H1 (cell line): ENCODE data around the gene LRRC3B. TPM values are rescaled to one million over a fixed set of nuclear protein-coding genes. Genes with fewer than 3 reads are reported as not detected.
A peak's percentile ranks its signal among the peaks of the same experiment; 100 is the strongest.

ENCODE experiments used
- CTCF ChIA-PET: fragments of 300-600 bp; sonication (Branson Sonifier 250); formaldehyde crosslinking; loops from one replicate; lab custom pipeline; 2021; ENCODE audit not compliant: partially characterized antibody; lab: Charles Lee
- POLR2A ChIA-PET: fragments of 300-600 bp; sonication (Branson Sonifier 250); formaldehyde crosslinking; loops from one replicate; lab custom pipeline; 2021; ENCODE audit warnings: inconsistent platforms; ENCODE audit not compliant: partially characterized antibody; lab: Charles Lee
- DNase-seq, 2 experiments: peaks; one replicate each; pipeline versions ENCODE4 v3.0.0 to v3.0.0-alpha.2; 2010 to 2022; ENCODE audit warnings: low spot score in 2 of 2, low read depth in 1 of 2, mixed read lengths in 1 of 2
- FAIRE-seq: peaks from 2 replicates; lab custom pipeline; 2011; peaks lifted over from hg19 to GRCh38; lab: Jason Lieb, UNC
- H2AFZ ChIP-seq: 2 replicates; pipeline ENCODE4 v1.8.1; 2012; ENCODE audit warnings: low read length, inconsistent platforms
- H2AK5ac ChIP-seq: 2 replicates; pipeline ENCODE4 v1.6.1; 2013; ENCODE audit warnings: low read depth, low read length
- H2BK120ac ChIP-seq: replicated peaks from 2 replicates; pipeline ENCODE3; 2013; ENCODE audit warnings: low read depth, low read length, inconsistent platforms
- H2BK12ac ChIP-seq: 2 replicates; pipeline ENCODE4 v1.6.1; 2013; ENCODE audit warnings: low read depth, low read length
- H2BK15ac ChIP-seq: 2 replicates; pipeline ENCODE4 v1.6.1; 2013; ENCODE audit warnings: low read length
- H2BK20ac ChIP-seq: 2 replicates; pipeline ENCODE4 v1.6.1; 2013; ENCODE audit warnings: low read length
- H2BK5ac ChIP-seq: 2 replicates; pipeline ENCODE4 v1.6.1; 2013; ENCODE audit warnings: low read depth, low read length
- H3K14ac ChIP-seq: 2 replicates; pipeline ENCODE4 v1.6.1; 2013; ENCODE audit warnings: inconsistent platforms; ENCODE audit not compliant: insufficient read length
- H3K18ac ChIP-seq: 2 replicates; pipeline ENCODE4 v1.6.1; 2013; ENCODE audit warnings: low read length; ENCODE audit errors: extremely low read depth
- H3K23ac ChIP-seq: 2 replicates; pipeline ENCODE4 v1.6.1; 2013; ENCODE audit warnings: inconsistent platforms; ENCODE audit not compliant: insufficient read length
- H3K23me2 ChIP-seq: 2 replicates; pipeline ENCODE4 v1.6.1; 2013; ENCODE audit warnings: low read depth, low read length
- H3K27ac ChIP-seq: 2 replicates; pipeline ENCODE4 v1.6.1; 2011; ENCODE audit warnings: low read depth, low read length, inconsistent platforms
- H3K27me3 ChIP-seq, 4 experiments: replicated peaks in 1 of 4; 1 replicate in 1 of 4; 2 replicates in 3 of 4; pipeline versions ENCODE4 v1.6.1 to v1.8.1; 2011 to 2013; ENCODE audit warnings: low read length in 3 of 4, mild to moderate bottlenecking in 3 of 4, inconsistent platforms in 2 of 4, mixed read lengths in 2 of 4, moderate library complexity in 1 of 4; ENCODE audit not compliant: control insufficient read depth in 3 of 4, insufficient read depth in 3 of 4; ENCODE audit errors: extremely low read depth in 1 of 4
- H3K36me3 ChIP-seq, 4 experiments: 2 replicates each; pipeline versions ENCODE4 v1.6.1 to v1.8.1; 2011 to 2013; ENCODE audit warnings: mild to moderate bottlenecking in 4 of 4, low read length in 3 of 4, moderate library complexity in 2 of 4, control low read depth in 1 of 4, inconsistent platforms in 1 of 4; ENCODE audit not compliant: insufficient read depth in 4 of 4, control insufficient read depth in 2 of 4
- H3K4ac ChIP-seq: replicated peaks from 2 replicates; pipeline ENCODE3; 2013; ENCODE audit warnings: low read length, low read depth, mixed read lengths, inconsistent platforms; ENCODE audit not compliant: insufficient read length
- H3K4me1 ChIP-seq, 4 experiments: replicated peaks in 1 of 4; 1 replicate in 1 of 4; 2 replicates in 3 of 4; pipeline versions ENCODE4 v1.6.1 to v1.8.1; 2011 to 2013; ENCODE audit warnings: low read length in 3 of 4, inconsistent platforms in 2 of 4, mixed read lengths in 1 of 4; ENCODE audit not compliant: insufficient read depth in 4 of 4, control insufficient read depth in 3 of 4
- H3K4me2 ChIP-seq, 2 experiments: 2 replicates each; pipeline versions ENCODE4 v1.6.1 to v1.8.1; 2011 to 2013; ENCODE audit warnings: low read depth in 2 of 2, low read length in 2 of 2, control low read depth in 1 of 2, inconsistent platforms in 1 of 2, mild to moderate bottlenecking in 1 of 2; ENCODE audit not compliant: insufficient read depth in 1 of 2
- H3K4me3 ChIP-seq, 4 experiments: fragments of 200-600, 300-600 bp in 1 of 4; sonication (generic), shearing (Covaris generic), sonication (Bioruptor Twin) in 1 of 4; 2 replicates each; pipeline versions ENCODE4 v1.5.1 to v1.8.1; 2011 to 2016; ENCODE audit warnings: low read length in 4 of 4, low read depth in 3 of 4, control low read depth in 2 of 4, inconsistent platforms in 2 of 4, mild to moderate bottlenecking in 2 of 4, mixed read lengths in 1 of 4, moderate library complexity in 1 of 4; ENCODE audit not compliant: insufficient read depth in 2 of 4; ENCODE audit errors: extremely low read depth in 1 of 4
- H3K56ac ChIP-seq: replicated peaks from 2 replicates; pipeline ENCODE3; 2013; ENCODE audit warnings: low read depth, mild to moderate bottlenecking, mixed read lengths, low read length, inconsistent platforms; ENCODE audit not compliant: insufficient read length
- H3K79me1 ChIP-seq: 2 replicates; pipeline ENCODE4 v1.6.1; 2013; ENCODE audit warnings: low read depth, low read length, control low read depth
- H3K79me2 ChIP-seq, 2 experiments: 2 replicates each; pipeline versions ENCODE4 v1.6.1 to v1.8.1; 2012 to 2013; ENCODE audit warnings: low read length in 2 of 2, mild to moderate bottlenecking in 2 of 2, inconsistent platforms in 1 of 2; ENCODE audit not compliant: insufficient read depth in 2 of 2, control insufficient read depth in 1 of 2
- H3K9ac ChIP-seq, 4 experiments: replicated peaks in 1 of 4; 1 replicate in 1 of 4; 2 replicates in 3 of 4; pipeline versions ENCODE4 v1.6.1 to v1.8.1; 2011 to 2013; ENCODE audit warnings: low read depth in 3 of 4, low read length in 3 of 4, control low read depth in 2 of 4, mild to moderate bottlenecking in 2 of 4, moderate library complexity in 2 of 4, inconsistent platforms in 1 of 4; ENCODE audit errors: extremely low read depth in 1 of 4
- H3K9me3 ChIP-seq, 2 experiments: 2 replicates each; pipeline versions ENCODE4 v1.6.1 to v1.8.1; 2012 to 2013; ENCODE audit warnings: mild to moderate bottlenecking in 2 of 2, moderate library complexity in 2 of 2, control low read depth in 1 of 2, inconsistent platforms in 1 of 2, low read depth in 1 of 2, low read length in 1 of 2, mixed read lengths in 1 of 2; ENCODE audit not compliant: insufficient read depth in 2 of 2
- H4K20me1 ChIP-seq, 2 experiments: replicated peaks in 1 of 2; 2 replicates each; pipeline versions ENCODE3 to v1.8.1; 2011 to 2013; ENCODE audit warnings: inconsistent platforms in 2 of 2, low read length in 2 of 2, mild to moderate bottlenecking in 1 of 2; ENCODE audit not compliant: insufficient read depth in 2 of 2, control insufficient read depth in 1 of 2
- H4K5ac ChIP-seq: 2 replicates; pipeline ENCODE4 v1.6.1; 2013; ENCODE audit warnings: low read length, low read depth, mixed read lengths, inconsistent platforms; ENCODE audit not compliant: insufficient read length
- H4K8ac ChIP-seq: 2 replicates; pipeline ENCODE4 v1.8.0; 2013; ENCODE audit warnings: mild to moderate bottlenecking, moderate library complexity, low read length, inconsistent platforms; ENCODE audit not compliant: insufficient read depth; ENCODE audit errors: extremely low read depth
- H4K91ac ChIP-seq: replicated peaks from 2 replicates; pipeline ENCODE3; 2013; ENCODE audit warnings: low read length, mixed read lengths, inconsistent platforms; ENCODE audit not compliant: insufficient read length
- ASH2L ChIP-seq: fragments of 200-600, 300-600 bp; sonication (generic); IDR thresholded peaks from one replicate; pipeline ENCODE4 v1.7.1; 2017; ENCODE audit warnings: low read length
- BCL11A ChIP-seq, 2 experiments: IDR thresholded peaks; one replicate each; pipeline ENCODE4 v1.6.1; 2011; ENCODE audit warnings: low read depth in 2 of 2, low read length in 2 of 2, mild to moderate bottlenecking in 2 of 2
- CBX8 ChIP-seq: fragments of 300-800, 300-1000 bp; sonication (generic); IDR thresholded peaks from 2 replicates; pipeline ENCODE4 v1.7.1; 2016; ENCODE audit warnings: low read depth, low read length, borderline replicate concordance
- CHD2 ChIP-seq: IDR thresholded peaks from 2 replicates; pipeline ENCODE4 v1.6.1; 2012; ENCODE audit warnings: low read length, improper control_type of control experiment
- CTBP2 ChIP-seq: IDR thresholded peaks from 2 replicates; pipeline ENCODE4 v1.7.0; 2011; ENCODE audit warnings: borderline replicate concordance, mild to moderate bottlenecking, moderate library complexity, mixed read lengths, low read length; ENCODE audit not compliant: insufficient read depth, insufficient read length
- EGR1 ChIP-seq: IDR thresholded peaks from 2 replicates; pipeline ENCODE4 v1.6.1; 2011; ENCODE audit warnings: low read depth, low read length, borderline replicate concordance
- GABPA ChIP-seq: IDR thresholded peaks from 2 replicates; pipeline ENCODE4 v1.6.1; 2011; ENCODE audit warnings: mild to moderate bottlenecking, low read length, moderate library complexity, borderline replicate concordance; ENCODE audit not compliant: insufficient read depth
- GTF2F1 ChIP-seq: IDR thresholded peaks from 2 replicates; pipeline ENCODE4 v1.6.1; 2012; ENCODE audit warnings: low read depth, low read length, improper control_type of control experiment, borderline replicate concordance
- NRF1 ChIP-seq: IDR thresholded peaks from 2 replicates; pipeline ENCODE4 v1.6.1; 2011; ENCODE audit warnings: mild to moderate bottlenecking, low read depth, low read length, improper control_type of control experiment
- SIRT6 ChIP-seq: IDR thresholded peaks from one replicate; pipeline ENCODE4 v1.7.1; 2012; ENCODE audit warnings: low read length, inconsistent platforms
- SP2 ChIP-seq: IDR thresholded peaks from 2 replicates; pipeline ENCODE4 v1.6.1; 2012; ENCODE audit warnings: mild to moderate bottlenecking, low read length, inconsistent platforms
- SUZ12 ChIP-seq: fragments of 200-600 bp; sonication (generic); IDR thresholded peaks from 2 replicates; pipeline ENCODE4 v1.6.1; 2012; ENCODE audit warnings: mild to moderate bottlenecking, inconsistent platforms, low read length, moderate library complexity, mixed read lengths
- YY1 ChIP-seq: IDR thresholded peaks from 2 replicates; pipeline ENCODE4 v1.6.1; 2011; ENCODE audit warnings: low read depth, mild to moderate bottlenecking, low read length
- ZNF274 ChIP-seq: IDR thresholded peaks from 2 replicates; pipeline ENCODE4 v1.7.0; 2012; ENCODE audit warnings: low read length, borderline replicate concordance; ENCODE audit errors: extremely low read depth
- WGBS, 2 experiments: shearing (Covaris generic) in 1 of 2; methylation state at CpG; one replicate each; pipeline versions ENCODE4 v1.1.6 to v1.1.7; 2013 to 2015; ENCODE audit warnings: low lambda C conversion rate in 2 of 2, mixed read lengths in 2 of 2, inconsistent platforms in 1 of 2, low coverage in 1 of 2, missing lambda C conversion rate in 1 of 2; ENCODE audit not compliant: insufficient replicate concordance in 2 of 2, insufficient coverage in 1 of 2, insufficient read length in 1 of 2; ENCODE audit errors: extremely low coverage in 1 of 2, missing lambda C conversion rate in 1 of 2; 5-methylcytosine and 5-hydroxymethylcytosine counted together
- polyA plus RNA-seq, 7 experiments: library from polyadenylated mRNA; depleted of rRNA in 3 of 7; stranded (reverse) in 5 of 7; unstranded in 2 of 7; fragments of >200 nt in 5 of 7; fragments of 200-250 nt in 2 of 7; gene quantifications; 1 replicate in 5 of 7; 2 replicates in 1 of 7; 4 replicates in 1 of 7; pipeline versions ENCODE4 v1.2.1 to v1.2.3, GENCODE V29; 2011 to 2013; ENCODE audit warnings: missing spikeins in 2 of 7, mixed read lengths in 2 of 7
- total RNA-seq: library from RNA; stranded (reverse); fragmentation: NEBNext Ultra II Directional; extraction: Animal tissue kit (Norgen Biotek cat#: 25700); gene quantifications from 2 replicates; pipeline ENCODE4 v1.2.1, GENCODE V29; 2021

The LRRC3B gene
- total and polyA plus RNA-seq, 2 of the 8 experiments (the other 6 are each of a cell fraction or from before 2014, with no cell fraction given): 1.6 to 3.1 TPM

DNA sequence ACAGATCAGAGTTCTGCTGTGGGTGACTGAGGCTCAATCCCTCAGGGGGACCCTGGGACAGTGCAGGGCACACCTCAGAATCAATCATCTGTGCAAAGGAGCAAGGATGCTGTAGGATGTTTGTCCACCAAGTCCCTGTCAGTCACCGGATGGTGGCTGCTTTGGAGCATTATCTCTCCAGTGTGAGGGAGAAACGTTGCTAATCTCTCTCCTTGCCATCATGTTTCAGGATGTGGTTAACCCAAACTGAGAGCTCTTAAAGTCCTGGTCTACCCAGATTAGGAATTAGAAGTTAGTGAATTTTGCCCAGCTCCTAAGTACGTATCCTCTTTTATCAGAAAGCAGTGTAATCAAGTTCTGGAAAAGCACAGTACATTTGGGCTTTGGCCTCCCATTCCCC lies 26.2 kb upstream of the LRRC3B start:
- Histone ChIP-seq H3K4me2 (no peak overlapping the region), H2BK120ac (no peak overlapping the region), H2BK15ac (no peak overlapping the region), H2BK20ac (no peak overlapping the region), H2AK5ac (no peak overlapping the region), H3K23ac (no peak overlapping the region), H3K27me3 (no peaks in the 10 kb centered on the region), H2BK12ac (no peak overlapping the region), H3K23me2 (no peaks in the 10 kb centered on the region), H3K27ac (no peak overlapping the region), H4K20me1 (no peaks in the 10 kb centered on the region), H2AFZ (no peak overlapping the region), H3K18ac (no peak overlapping the region), H4K91ac (no peak overlapping the region), H3K9ac (no peak overlapping the region), H3K4me1 (no peaks in the 10 kb centered on the region), H3K9me3 (no peaks in the 10 kb centered on the region), H4K5ac (no peak overlapping the region), H3K56ac (no peak overlapping the region), H2BK5ac (no peak overlapping the region), H3K79me2 (no peaks in the 10 kb centered on the region), H3K36me3 (no peaks in the 10 kb centered on the region), H3K4ac (no peak overlapping the region), H4K8ac (peak overlapping the region; percentile 28; the same call in 1 of the 2 replicates), H3K4me3 (no peak overlapping the region), H3K14ac (no peak overlapping the region), H3K79me1 (no peaks in the 10 kb centered on the region)
- no peak for FAIRE-seq
- CTCF ChIA-PET: interaction anchor here (1.0 kb wide), 1 partner anchor 18 kb away, joined by 3 read pairs; no protein-coding TSS in a partner anchor
- DNase-seq: no peak
- WGBS, 2 experiments: 94% methylated on average over 3 of the region's 3 CpGs; no CpG with 5 or more reads in 1 of the 2 experiments
- POLR2A ChIA-PET: no interaction called here
- TF ChIP-seq GABPA: no peak
- no peak for TF ChIP-seq SUZ12
- no peak for TF ChIP-seq ZNF274
- no peak for TF ChIP-seq SP2
- no peak for TF ChIP-seq EGR1
- no peak for TF ChIP-seq NRF1
- no peak for TF ChIP-seq SIRT6
- TF ChIP-seq GTF2F1: no peak
- no peak for TF ChIP-seq CTBP2
- no peak for TF ChIP-seq CBX8
- TF ChIP-seq ASH2L: no peak
- no peak for TF ChIP-seq CHD2
- no peak for TF ChIP-seq YY1
- no peak for TF ChIP-seq BCL11A (IDR thresholded peaks at IDR 0.05; ENCODE audit: low read depth in 2 of 2, low read length in 2 of 2)
